Measurements from ENCODE around the gene AGTR1. TPM values are rescaled to one million over a fixed set of nuclear protein-coding genes. Genes with fewer than 3 reads are reported as not detected.

Gene AGTR1
- total RNA-seq, 1 donor from 2014 or later = 12.0 TPM

- no peak overlapping the region for H3K4me3 ChIP-seq
- no peak overlapping the region for H3K27ac ChIP-seq
- no peaks in the 10 kb centered on the region for H3K4me1 ChIP-seq
- intact Hi-C loops (cut with DNase I) = no loop called here
- H3K36me3 ChIP-seq = no peaks in the 10 kb centered on the region
- no peaks in the 10 kb centered on the region for H3K9me3 ChIP-seq
- no peaks in the 10 kb centered on the region for H3K27me3 ChIP-seq
- no peak for DNase-seq (ENCODE audit: extremely low spot score in 2 of 2)
- TF ChIP-seq POLR2A (IDR thresholded peaks at IDR 0.05) = no peak
- no peak for TF ChIP-seq CTCF (IDR thresholded peaks at IDR 0.05)
- TF ChIP-seq POLR2AphosphoS5 (IDR thresholded peaks at IDR 0.05; ENCODE audit: insufficient read depth in 1 of 2, low read depth in 1 of 2) = no peak
Measured at GRCh38 chr3:148763156-148763680, 65.5 kb downstream of the AGTR1 start.

- intact Hi-C loops (cut with DNase I) = no loop called here
- Histone ChIP-seq H3K27ac (no peak overlapping the region), H3K27me3 (no peaks in the 10 kb centered on the region), H3K4me1 (no peaks in the 10 kb centered on the region), H3K4me3 (no peak overlapping the region), H3K9me3 (no peaks in the 10 kb centered on the region), H3K36me3 (no peaks in the 10 kb centered on the region)
- no peak for DNase-seq (ENCODE audit: extremely low spot score in 2 of 2)
- TF ChIP-seq POLR2AphosphoS5 (IDR thresholded peaks at IDR 0.05; ENCODE audit: insufficient read depth in 1 of 2, low read depth in 1 of 2) (no peak), CTCF (IDR thresholded peaks at IDR 0.05) (no peak), POLR2A (IDR thresholded peaks at IDR 0.05) (no peak)
Measured at GRCh38 chr3:148763986-148764935, 66.6 kb downstream of the AGTR1 start.

GRCh38 chr3:148772361-148772760 lies 74.7 kb downstream of the AGTR1 start:
- H3K27ac ChIP-seq = no peak overlapping the region
- H3K4me3 ChIP-seq = no peak overlapping the region
- intact Hi-C loops (cut with DNase I) = no loop called here
- H3K36me3 ChIP-seq = no peaks in the 10 kb centered on the region
- H3K27me3 ChIP-seq = no peaks in the 10 kb centered on the region
- H3K9me3 ChIP-seq = no peaks in the 10 kb centered on the region
- no peak for DNase-seq (ENCODE audit: extremely low spot score in 2 of 2)
- TF ChIP-seq POLR2A (IDR thresholded peaks at IDR 0.05) = no peak
- no peak for TF ChIP-seq CTCF (IDR thresholded peaks at IDR 0.05)
- no peak for TF ChIP-seq POLR2AphosphoS5 (IDR thresholded peaks at IDR 0.05; ENCODE audit: insufficient read depth in 1 of 2, low read depth in 1 of 2)
- no peaks in the 10 kb centered on the region for H3K4me1 ChIP-seq

GRCh38 chr3:148772835-148773234 lies 75.1 kb downstream of the AGTR1 start:
- no peak for DNase-seq (ENCODE audit: extremely low spot score in 2 of 2)
- Histone ChIP-seq H3K36me3 (no peaks in the 10 kb centered on the region), H3K27ac (no peak overlapping the region), H3K4me1 (no peaks in the 10 kb centered on the region), H3K4me3 (no peak overlapping the region), H3K27me3 (no peaks in the 10 kb centered on the region), H3K9me3 (no peaks in the 10 kb centered on the region)
- intact Hi-C loops (cut with DNase I) = no loop called here
- TF ChIP-seq POLR2AphosphoS5 (IDR thresholded peaks at IDR 0.05; ENCODE audit: insufficient read depth in 1 of 2, low read depth in 1 of 2) (no peak), POLR2A (IDR thresholded peaks at IDR 0.05) (no peak), CTCF (IDR thresholded peaks at IDR 0.05) (no peak)

GRCh38 chr3:148773805-148774204 lies 76.1 kb downstream of the AGTR1 start:
- DNase-seq (ENCODE audit: extremely low spot score in 2 of 2) = no peak
- Histone ChIP-seq H3K4me3 (no peak overlapping the region), H3K4me1 (no peaks in the 10 kb centered on the region), H3K36me3 (no peaks in the 10 kb centered on the region), H3K9me3 (no peaks in the 10 kb centered on the region), H3K27me3 (no peaks in the 10 kb centered on the region), H3K27ac (no peak overlapping the region)
- TF ChIP-seq CTCF (IDR thresholded peaks at IDR 0.05) = no peak
- TF ChIP-seq POLR2A (IDR thresholded peaks at IDR 0.05) = no peak
- no peak for TF ChIP-seq POLR2AphosphoS5 (IDR thresholded peaks at IDR 0.05; ENCODE audit: insufficient read depth in 1 of 2, low read depth in 1 of 2)
- intact Hi-C loops (cut with DNase I) = no loop called here

Measured in vagina (tissue), 2 donors.